Activated T-helper 1 cell treated with Interleukin-2 at 50 U/mL for 16 hours (primary cell): Measurements from ENCODE around the gene TNFSF8.

Source experiments
- DNase-seq: peaks from one replicate; pipeline ENCODE4 v3.0.0-alpha.2; 2020; ENCODE audit warnings: low read depth

Gene TNFSF8

GRCh38 chr9:114936581-114936980 is 6.2 kb upstream of the TNFSF8 start:
- no peak for DNase-seq

- no peak for DNase-seq
These were observed 4.7 kb upstream of the TNFSF8 start for GRCh38 chr9:114935119-114935518.

GRCh38 chr9:114932502-114932901 is 2.1 kb upstream of the TNFSF8 start:
- no peak for DNase-seq

- no peak for DNase-seq
These were observed 1.0 kb upstream of the TNFSF8 start for GRCh38 chr9:114931407-114931806.

- DNase-seq, result no peak
These were observed 1.2 kb downstream of the TNFSF8 start for GRCh38 chr9:114929201-114929600.

GRCh38 chr9:114928671-114929070 is 1.7 kb downstream of the TNFSF8 start:
- DNase-seq, result no peak

- DNase-seq, result no peak
These were observed 2.3 kb downstream of the TNFSF8 start for GRCh38 chr9:114928136-114928535.

- no peak for DNase-seq
These were observed 4.7 kb downstream of the TNFSF8 start for GRCh38 chr9:114925672-114926071.

GRCh38 chr9:114925039-114925438 is 5.4 kb downstream of the TNFSF8 start:
- DNase-seq, result no peak

- DNase-seq, result no peak
These were observed 6.1 kb downstream of the TNFSF8 start for GRCh38 chr9:114924327-114924726.

GRCh38 chr9:114923918-114924317 is 6.5 kb downstream of the TNFSF8 start:
- DNase-seq, result no peak

- no peak for DNase-seq
These were observed 9.2 kb downstream of the TNFSF8 start for GRCh38 chr9:114921171-114921570.

- DNase-seq, result no peak
These were observed 10.8 kb downstream of the TNFSF8 start for GRCh38 chr9:114919611-114920010.

GRCh38 chr9:114916481-114916880 is 13.9 kb downstream of the TNFSF8 start:
- DNase-seq, result no peak

- no peak for DNase-seq
These were observed 16.3 kb downstream of the TNFSF8 start for GRCh38 chr9:114914139-114914538.

- no peak for DNase-seq
These were observed 16.7 kb downstream of the TNFSF8 start for GRCh38 chr9:114913656-114914055.

GRCh38 chr9:114913217-114913616 is 17.2 kb downstream of the TNFSF8 start:
- no peak for DNase-seq

- DNase-seq, result no peak
These were observed 19.1 kb downstream of the TNFSF8 start for GRCh38 chr9:114911167-114911821.

GRCh38 chr9:114910541-114910940 is 19.9 kb downstream of the TNFSF8 start:
- no peak for DNase-seq

- DNase-seq, result no peak
These were observed 20.7 kb downstream of the TNFSF8 start for GRCh38 chr9:114909661-114910060.

- DNase-seq, result no peak
These were observed 21.5 kb downstream of the TNFSF8 start for GRCh38 chr9:114908805-114909448.

GRCh38 chr9:114908104-114908622 is 22.2 kb downstream of the TNFSF8 start:
- no peak for DNase-seq

- no peak for DNase-seq
These were observed 23.3 kb downstream of the TNFSF8 start for GRCh38 chr9:114906922-114907571.
